HepG2 (cell line): ENCODE results near the gene CA11. TPM values are rescaled to one million over a fixed set of nuclear protein-coding genes. Genes with fewer than 3 reads are reported as not detected.
A peak's percentile ranks its signal among the peaks of the same experiment; 100 is the strongest.

ENCODE experiments used
- ARID2 ChIP-seq: sonication (generic); formaldehyde crosslinking; IDR thresholded peaks from 2 replicates; pipeline ENCODE4 v1.8.1; 2022; ENCODE audit warnings: mild to moderate bottlenecking, missing genetic modification reagents, borderline replicate concordance
- ATF3 ChIP-seq: sonication (generic); formaldehyde crosslinking; IDR thresholded peaks from 2 replicates; pipeline ENCODE4 v1.4.0; 2020; ENCODE audit warnings: missing genetic modification reagents
- ATF6 ChIP-seq: sonication (generic); formaldehyde crosslinking; conservative IDR thresholded peaks from 2 replicates; pipeline ENCODE4 v1.4.0; 2020; ENCODE audit warnings: missing genetic modification reagents
- CBX5 ChIP-seq: sonication (generic); formaldehyde crosslinking; IDR thresholded peaks from 2 replicates; pipeline ENCODE4 v1.4.0; 2020; ENCODE audit warnings: missing genetic modification reagents, borderline replicate concordance
- CREB3 ChIP-seq: sonication (generic); formaldehyde crosslinking; IDR thresholded peaks from 2 replicates; pipeline ENCODE4 v1.5.0; 2020; ENCODE audit warnings: missing genetic modification reagents
- E2F1 ChIP-seq: sonication (generic); formaldehyde crosslinking; IDR thresholded peaks from 2 replicates; pipeline ENCODE4 v1.5.0; 2020; ENCODE audit warnings: missing genetic modification reagents
- MATR3 ChIP-seq: sonication (generic); formaldehyde crosslinking; IDR thresholded peaks from 2 replicates; pipeline ENCODE4 v1.4.0; 2020; ENCODE audit warnings: missing genetic modification reagents
- MBD4 ChIP-seq: IDR thresholded peaks from 2 replicates; pipeline ENCODE4 v1.6.1; 2012; ENCODE audit warnings: low read length, inconsistent platforms, borderline replicate concordance
- MLLT10 ChIP-seq: sonication (generic); formaldehyde crosslinking; IDR thresholded peaks from 2 replicates; pipeline ENCODE4 v1.4.0; 2020; ENCODE audit warnings: missing genetic modification reagents
- MTA1 ChIP-seq: sonication (generic); formaldehyde crosslinking; IDR thresholded peaks from 2 replicates; pipeline ENCODE4 v1.4.0; 2020; ENCODE audit warnings: missing genetic modification reagents, mild to moderate bottlenecking, borderline replicate concordance
- RBM39 ChIP-seq: fragments of 200-400 bp; formaldehyde crosslinking; IDR thresholded peaks from one replicate; pipeline ENCODE4 v1.6.1; 2018; ENCODE audit warnings: antibody characterized with exemption, mild to moderate bottlenecking, low read depth, low read length; ENCODE audit not compliant: poor library complexity, severe bottlenecking
- RFXAP ChIP-seq: sonication (generic); formaldehyde crosslinking; IDR thresholded peaks from 2 replicates; pipeline ENCODE4 v1.4.0; 2020; ENCODE audit warnings: missing genetic modification reagents, borderline replicate concordance
- TCF12 ChIP-seq, 2 experiments: fragments of 450-650 bp in 1 of 2; sonication (generic) in 1 of 2; formaldehyde crosslinking in 1 of 2; IDR thresholded peaks; 2 replicates each; pipeline versions ENCODE4 v1.6.1 to v1.8.0; 2017 to 2022; ENCODE audit warnings: antibody characterized with exemption in 1 of 2, mild to moderate bottlenecking in 1 of 2, missing genetic modification reagents in 1 of 2, moderate library complexity in 1 of 2
- XBP1 ChIP-seq: sonication (generic); formaldehyde crosslinking; IDR thresholded peaks from 2 replicates; pipeline ENCODE4 v1.5.0; 2020; ENCODE audit warnings: missing genetic modification reagents
- XRCC5 ChIP-seq: fragments of 200-400 bp; formaldehyde crosslinking; optimal IDR thresholded peaks from 2 replicates; pipeline ENCODE3; 2017; ENCODE audit warnings: mild to moderate bottlenecking, low read length
- YEATS2 ChIP-seq: sonication (generic); formaldehyde crosslinking; IDR thresholded peaks from 2 replicates; pipeline ENCODE4 v1.4.0; 2020; ENCODE audit warnings: missing genetic modification reagents, borderline replicate concordance
- ZGPAT ChIP-seq: IDR thresholded peaks from 2 replicates; pipeline ENCODE4 v1.6.1; 2016; ENCODE audit warnings: mild to moderate bottlenecking
- ZNF17 ChIP-seq: sonication (generic); formaldehyde crosslinking; IDR thresholded peaks from 2 replicates; pipeline ENCODE4 v1.5.0; 2020; ENCODE audit warnings: mild to moderate bottlenecking, missing genetic modification reagents
- ZNF234 ChIP-seq: sonication (generic); formaldehyde crosslinking; conservative IDR thresholded peaks from 2 replicates; pipeline ENCODE4 v1.5.1; 2020; ENCODE audit warnings: mild to moderate bottlenecking, missing genetic modification reagents
- ZNF24 ChIP-seq: fragments of 450-650 bp; IDR thresholded peaks from 2 replicates; pipeline ENCODE4 v1.6.1; 2017; ENCODE audit warnings: antibody characterized with exemption, mild to moderate bottlenecking
- ZNF740 ChIP-seq: sonication (generic); formaldehyde crosslinking; IDR thresholded peaks from 2 replicates; pipeline ENCODE4 v1.4.0; 2020; ENCODE audit warnings: missing genetic modification reagents
- ZNF773 ChIP-seq: sonication (generic); formaldehyde crosslinking; IDR thresholded peaks from 2 replicates; pipeline ENCODE4 v1.4.0; 2020; ENCODE audit warnings: missing genetic modification reagents, borderline replicate concordance
- polyA plus RNA-seq, 8 experiments: library from polyadenylated mRNA; depleted of rRNA in 3 of 8; stranded (reverse) in 7 of 8; unstranded in 1 of 8; fragments of >200 nt; fragmentation: Illumina TruSeq in 4 of 8; extraction: Trizol in 4 of 8; gene quantifications; 2 replicates each; pipeline versions ENCODE4 v1.2.1 to v1.2.3, GENCODE V29; 2011 to 2016; ENCODE audit warnings: low read depth in 4 of 8, missing spikeins in 1 of 8, mixed read lengths in 1 of 8; ENCODE audit not compliant: insufficient read depth in 1 of 8
- total RNA-seq, 5 experiments: library from RNA; depleted of rRNA; stranded (reverse); fragments of >200 nt; fragmentation: Illumina TruSeq; extraction: Trizol; gene quantifications; 2 replicates each; pipeline ENCODE4 v1.2.3, GENCODE V29; 2016; ENCODE audit warnings: low read depth in 1 of 5

CA11 gene
- total and polyA plus RNA-seq, 2 of the 13 experiments (the other 11 are each of a cell fraction or from before 2014, with no cell fraction given), result 0.41 to 0.58 TPM

- TF ChIP-seq RBM39 (peak; percentile 98), ATF3 (CRISPR knock-in tag) (peak; percentile 78; the same call in 1 of the 2 replicates), ZNF740 (no peak), ZNF773 (no peak), MATR3 (CRISPR knock-in tag) (no peak), XRCC5 (peak; percentile 88), ATF6 (no peak), ZGPAT (CRISPR knock-in tag) (peak; percentile 99), TCF12 (IDR thresholded peaks at IDR 0.05) (no peak), TCF12 (CRISPR knock-in tag; IDR thresholded peaks at IDR 0.05) (no peak), MLLT10 (CRISPR knock-in tag) (no peak), MBD4 (no peak), ZNF234 (no peak; the same call in 1 of the 2 replicates), MTA1 (CRISPR knock-in tag) (no peak; the same call in 1 of the 2 replicates), ZNF24 (peak; percentile 25; the same call in 1 of the 2 replicates), YEATS2 (CRISPR knock-in tag) (peak; percentile 100), E2F1 (peak; percentile 60), ZNF17 (CRISPR knock-in tag) (no peak), RFXAP (CRISPR knock-in tag) (peak; percentile 39; the same call in 1 of the 2 replicates), ARID2 (CRISPR knock-in tag) (no peak), XBP1 (CRISPR knock-in tag) (no peak), CREB3 (CRISPR knock-in tag) (no peak), CBX5 (CRISPR knock-in tag) (peak; percentile 72; the same call in 1 of the 2 replicates)
Measured at GRCh38 chr19:48618916-48619691, 26.9 kb downstream of the CA11 start, which contains the start of the genes RPL18 and SPHK2 (continued).
